IMR-90 (cell line): ENCODE data around the gene TRUB2.

Experiments
- BHLHE40 ChIP-seq: fragments of 150-350 bp; IDR thresholded peaks from 2 replicates; pipeline ENCODE4 v1.6.1; 2016; ENCODE audit warnings: mild to moderate bottlenecking, low read depth, low read length
- CEBPB ChIP-seq: IDR thresholded peaks from 2 replicates; pipeline ENCODE4 v1.6.1; 2012; ENCODE audit warnings: low read depth, low read length, improper control_type of control experiment
- ELK1 ChIP-seq: fragments of 150-350 bp; IDR thresholded peaks from 2 replicates; pipeline ENCODE4 v1.6.1; 2016; ENCODE audit warnings: low read depth, mild to moderate bottlenecking, low read length, moderate library complexity, borderline replicate concordance
- MAFK ChIP-seq: IDR thresholded peaks from 2 replicates; pipeline ENCODE4 v1.6.1; 2012; ENCODE audit warnings: low read depth, low read length, improper control_type of control experiment
- MAZ ChIP-seq: IDR thresholded peaks from 2 replicates; pipeline ENCODE4 v1.6.1; 2012; ENCODE audit warnings: low read depth, mild to moderate bottlenecking, low read length, improper control_type of control experiment, moderate library complexity, borderline replicate concordance
- POLR2A ChIP-seq: IDR thresholded peaks from 2 replicates; pipeline ENCODE4 v1.6.1; 2012; ENCODE audit warnings: mild to moderate bottlenecking, low read depth, low read length
- RAD21 ChIP-seq: IDR thresholded peaks from 2 replicates; pipeline ENCODE4 v1.6.1; 2012; ENCODE audit warnings: low read length, improper control_type of control experiment
- RCOR1 ChIP-seq: IDR thresholded peaks from 2 replicates; pipeline ENCODE4 v1.6.1; 2012; ENCODE audit warnings: mild to moderate bottlenecking, low read length, improper control_type of control experiment; ENCODE audit not compliant: insufficient replicate concordance
- RFX5 ChIP-seq: IDR thresholded peaks from 2 replicates; pipeline ENCODE4 v1.8.0; 2012; ENCODE audit warnings: low read depth, mild to moderate bottlenecking, low read length, moderate library complexity
- TF ChIP-seq, protein P1 (sequence below): conservative IDR thresholded peaks from 2 replicates; pipeline ENCODE4 v1.5.1; 2012; ENCODE audit warnings: mild to moderate bottlenecking, low read depth, low read length, improper control_type of control experiment

- no peak for TF ChIP-seq RCOR1
- TF ChIP-seq MAZ: peak; percentile 76; the same call in 1 of the 2 replicates
- TF ChIP-seq POLR2A: no peak
- TF ChIP-seq, protein P1, sequence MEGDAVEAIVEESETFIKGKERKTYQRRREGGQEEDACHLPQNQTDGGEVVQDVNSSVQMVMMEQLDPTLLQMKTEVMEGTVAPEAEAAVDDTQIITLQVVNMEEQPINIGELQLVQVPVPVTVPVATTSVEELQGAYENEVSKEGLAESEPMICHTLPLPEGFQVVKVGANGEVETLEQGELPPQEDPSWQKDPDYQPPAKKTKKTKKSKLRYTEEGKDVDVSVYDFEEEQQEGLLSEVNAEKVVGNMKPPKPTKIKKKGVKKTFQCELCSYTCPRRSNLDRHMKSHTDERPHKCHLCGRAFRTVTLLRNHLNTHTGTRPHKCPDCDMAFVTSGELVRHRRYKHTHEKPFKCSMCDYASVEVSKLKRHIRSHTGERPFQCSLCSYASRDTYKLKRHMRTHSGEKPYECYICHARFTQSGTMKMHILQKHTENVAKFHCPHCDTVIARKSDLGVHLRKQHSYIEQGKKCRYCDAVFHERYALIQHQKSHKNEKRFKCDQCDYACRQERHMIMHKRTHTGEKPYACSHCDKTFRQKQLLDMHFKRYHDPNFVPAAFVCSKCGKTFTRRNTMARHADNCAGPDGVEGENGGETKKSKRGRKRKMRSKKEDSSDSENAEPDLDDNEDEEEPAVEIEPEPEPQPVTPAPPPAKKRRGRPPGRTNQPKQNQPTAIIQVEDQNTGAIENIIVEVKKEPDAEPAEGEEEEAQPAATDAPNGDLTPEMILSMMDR: peak; percentile 89
- TF ChIP-seq CEBPB: no peak
- no peak for TF ChIP-seq ELK1
- TF ChIP-seq RAD21: peak; percentile 88
- TF ChIP-seq BHLHE40: no peak
- TF ChIP-seq MAFK: no peak
- no peak for TF ChIP-seq RFX5
These were observed 39.9 kb upstream of the TRUB2 start for GRCh38 chr9:128361986-128362646.
